ENCODE data around the gene GAPDH. TPM values are rescaled to one million over a fixed set of nuclear protein-coding genes. Genes with fewer than 3 reads are reported as not detected.
A peak's percentile ranks its signal among the peaks of the same experiment; 100 is the strongest.
"Not testable (repeated sequence)": the region's sequence is repeated elsewhere in the genome, so short reads cannot be mapped to it uniquely, and the experiment has no call there.

GAPDH gene
- polyA plus RNA-seq, 2 of the 4 experiments (the other 2 are of a cell fraction), result 6,463 to 10,036 TPM

- TF ChIP-seq NR3C1 (IDR thresholded peaks at IDR 0.05) (no peak), ATOH8 (CRISPR knock-in tag; IDR thresholded peaks at IDR 0.05; ENCODE audit: low read depth) (no peak), JUN (IDR thresholded peaks at IDR 0.05) (no peak), RNF2 (IDR thresholded peaks at IDR 0.05; ENCODE audit: borderline replicate concordance, low read depth) (no peak), CBX8 (IDR thresholded peaks at IDR 0.05) (no peak), HOXA7 (CRISPR knock-in tag; IDR thresholded peaks at IDR 0.05) (no peak), ESRRA (IDR thresholded peaks at IDR 0.05; ENCODE audit: borderline replicate concordance, low read length) (no peak), MYC (IDR thresholded peaks at IDR 0.05; ENCODE audit: borderline replicate concordance, low read length) (no peak)
Measured at GRCh38 chr12:6584293-6584692, 50.0 kb downstream of the GAPDH start (continued).

GRCh38 chr12:6586569-6586968, 52.3 kb downstream of the GAPDH start:
- ChIA-PET POLR2A (interaction anchor here (0.8 kb wide), 1 partner anchor 52 kb away, joined by 3 read pairs; the partner anchor contains the start of gene GAPDH), CTCF (interaction anchor here (0.7 to 8.0 kb wide), 7 partner anchors 13 to 240 kb away, joined by 3 to 49 read pairs (median 4); no protein-coding TSS in a partner anchor)
- not testable (repeated sequence) for H3K4me3 ChIP-seq; DNase-seq (ENCODE audit: low read depth in 1 of 2, low spot score in 1 of 2); FAIRE-seq; H3K4me2 ChIP-seq; ATAC-seq; H3K4me1 ChIP-seq; H3K27ac ChIP-seq; H3K9me3 ChIP-seq
- peak; percentile 37 to 74; a peak in 3 of 4 replicates for TF ChIP-seq CEBPB (IDR thresholded peaks at IDR 0.05)
- 89% methylated on average over 8 of the region's 8 CpGs for WGBS (ENCODE audit: missing lambda C conversion rate)

Small RNA genes within 50 kb of the gene (small RNA-seq; reads per million reads assigned to genes)
- 2.6 to 37.8 (median 5.3) reads per million in 6 experiments for gene SCARNA11

Other genes starting within 250 kb of the GAPDH start
- gene PLEKHG6, start 223.8 kb upstream of the GAPDH start, polyA plus RNA-seq (2011; rRNA removed), result 0.25 and 0.31 TPM in 2 replicates
- 0.15 to 0.29 TPM (median 0.16 TPM) in 3 replicates for gene PLEKHG6, start 223.8 kb upstream of the GAPDH start, polyA plus RNA-seq (2017; fragmentation: RNase III; extraction: RNeasy Plus Mini Kit Qiagen cat#74134 plus additional on column Dnase treatment)
- 460 and 621 TPM in 2 replicates for gene TNFRSF1A, start 192.4 kb upstream of the GAPDH start, polyA plus RNA-seq (2011; rRNA removed)
- gene TNFRSF1A, start 192.4 kb upstream of the GAPDH start, polyA plus RNA-seq (2017; fragmentation: RNase III; extraction: RNeasy Plus Mini Kit Qiagen cat#74134 plus additional on column Dnase treatment), result 324 to 416 TPM (median 367 TPM) in 3 replicates
- 7.0 and 7.6 TPM in 2 replicates for gene SCNN1A, start 159.0 kb upstream of the GAPDH start, polyA plus RNA-seq (2011; rRNA removed)
- 4.3 to 6.0 TPM (median 5.7 TPM) in 3 replicates for gene SCNN1A, start 159.0 kb upstream of the GAPDH start, polyA plus RNA-seq (2017; fragmentation: RNase III; extraction: RNeasy Plus Mini Kit Qiagen cat#74134 plus additional on column Dnase treatment)
- 57.3 and 63.9 TPM in 2 replicates for gene LTBR, start 150.4 kb upstream of the GAPDH start, polyA plus RNA-seq (2011; rRNA removed)
- 90.4 to 110 TPM (median 109 TPM) in 3 replicates for gene LTBR, start 150.4 kb upstream of the GAPDH start, polyA plus RNA-seq (2017; fragmentation: RNase III; extraction: RNeasy Plus Mini Kit Qiagen cat#74134 plus additional on column Dnase treatment)
- not detected in 2 replicates for gene CD27, start 89.6 kb upstream of the GAPDH start, polyA plus RNA-seq (2011; rRNA removed)
- gene CD27, start 89.6 kb upstream of the GAPDH start, polyA plus RNA-seq (2017; fragmentation: RNase III; extraction: RNeasy Plus Mini Kit Qiagen cat#74134 plus additional on column Dnase treatment), result not detected in 3 replicates
- gene TAPBPL, start 82.5 kb upstream of the GAPDH start, polyA plus RNA-seq (2011; rRNA removed), result 3.6 and 5.1 TPM in 2 replicates
- 2.3 to 3.4 TPM (median 2.8 TPM) in 3 replicates for gene TAPBPL, start 82.5 kb upstream of the GAPDH start, polyA plus RNA-seq (2017; fragmentation: RNase III; extraction: RNeasy Plus Mini Kit Qiagen cat#74134 plus additional on column Dnase treatment)
- 17.6 and 28.8 TPM in 2 replicates for gene VAMP1, start 63.8 kb upstream of the GAPDH start, polyA plus RNA-seq (2011; rRNA removed)
- 20.6 to 22.8 TPM (median 22.7 TPM) in 3 replicates for gene VAMP1, start 63.8 kb upstream of the GAPDH start, polyA plus RNA-seq (2017; fragmentation: RNase III; extraction: RNeasy Plus Mini Kit Qiagen cat#74134 plus additional on column Dnase treatment)
- 181 and 337 TPM in 2 replicates for gene MRPL51, start 41.3 kb upstream of the GAPDH start, polyA plus RNA-seq (2011; rRNA removed)
- 260 to 272 TPM (median 265 TPM) in 3 replicates for gene MRPL51, start 41.3 kb upstream of the GAPDH start, polyA plus RNA-seq (2017; fragmentation: RNase III; extraction: RNeasy Plus Mini Kit Qiagen cat#74134 plus additional on column Dnase treatment)
- 130 and 145 TPM in 2 replicates for gene NCAPD2, start 40.4 kb upstream of the GAPDH start, polyA plus RNA-seq (2011; rRNA removed)
- gene NCAPD2, start 40.4 kb upstream of the GAPDH start, polyA plus RNA-seq (2017; fragmentation: RNase III; extraction: RNeasy Plus Mini Kit Qiagen cat#74134 plus additional on column Dnase treatment), result 76.1 to 82.0 TPM (median 77.3 TPM) in 3 replicates
- 0.74 and 1.0 TPM in 2 replicates for gene IFFO1, start 21.5 kb downstream of the GAPDH start, polyA plus RNA-seq (2011; rRNA removed)
- 0.94 to 1.5 TPM (median 1.1 TPM) in 3 replicates for gene IFFO1, start 21.5 kb downstream of the GAPDH start, polyA plus RNA-seq (2017; fragmentation: RNase III; extraction: RNeasy Plus Mini Kit Qiagen cat#74134 plus additional on column Dnase treatment)
- gene NOP2, start 33.8 kb downstream of the GAPDH start, polyA plus RNA-seq (2011; rRNA removed), result 162 and 176 TPM in 2 replicates
- 100 to 108 TPM (median 104 TPM) in 3 replicates for gene NOP2, start 33.8 kb downstream of the GAPDH start, polyA plus RNA-seq (2017; fragmentation: RNase III; extraction: RNeasy Plus Mini Kit Qiagen cat#74134 plus additional on column Dnase treatment)
- gene CHD4, start 72.9 kb downstream of the GAPDH start, polyA plus RNA-seq (2011; rRNA removed), result 53.7 and 99.3 TPM in 2 replicates
- gene CHD4, start 72.9 kb downstream of the GAPDH start, polyA plus RNA-seq (2017; fragmentation: RNase III; extraction: RNeasy Plus Mini Kit Qiagen cat#74134 plus additional on column Dnase treatment), result 83.4 to 87.8 TPM (median 84.8 TPM) in 3 replicates
- gene LPAR5, start 101.4 kb downstream of the GAPDH start, polyA plus RNA-seq (2011; rRNA removed), result 0.74 and 0.97 TPM in 2 replicates
- gene LPAR5, start 101.4 kb downstream of the GAPDH start, polyA plus RNA-seq (2017; fragmentation: RNase III; extraction: RNeasy Plus Mini Kit Qiagen cat#74134 plus additional on column Dnase treatment), result 0.29 to 0.66 TPM (median 0.58 TPM) in 3 replicates
- 0.70 and 1.4 TPM in 2 replicates for gene ACRBP, start 112.9 kb downstream of the GAPDH start, polyA plus RNA-seq (2011; rRNA removed)
- 0.28 to 0.36 TPM (median 0.34 TPM) in 3 replicates for gene ACRBP, start 112.9 kb downstream of the GAPDH start, polyA plus RNA-seq (2017; fragmentation: RNase III; extraction: RNeasy Plus Mini Kit Qiagen cat#74134 plus additional on column Dnase treatment)
- gene ING4, start 128.6 kb downstream of the GAPDH start, polyA plus RNA-seq (2011; rRNA removed), result 36.5 and 41.3 TPM in 2 replicates
- 15.3 to 19.5 TPM (median 18.8 TPM) in 3 replicates for gene ING4, start 128.6 kb downstream of the GAPDH start, polyA plus RNA-seq (2017; fragmentation: RNase III; extraction: RNeasy Plus Mini Kit Qiagen cat#74134 plus additional on column Dnase treatment)
- 59.6 and 81.9 TPM in 2 replicates for gene ZNF384, start 154.9 kb downstream of the GAPDH start, polyA plus RNA-seq (2011; rRNA removed)
- 64.7 to 86.4 TPM (median 79.8 TPM) in 3 replicates for gene ZNF384, start 154.9 kb downstream of the GAPDH start, polyA plus RNA-seq (2017; fragmentation: RNase III; extraction: RNeasy Plus Mini Kit Qiagen cat#74134 plus additional on column Dnase treatment)
- 0.10 and 0.22 TPM in 2 replicates for gene PIANP, start 166.3 kb downstream of the GAPDH start, polyA plus RNA-seq (2011; rRNA removed)
- gene PIANP, start 166.3 kb downstream of the GAPDH start, polyA plus RNA-seq (2017; fragmentation: RNase III; extraction: RNeasy Plus Mini Kit Qiagen cat#74134 plus additional on column Dnase treatment), result 0.30 to 0.56 TPM (median 0.45 TPM) in 3 replicates
- 78.8 and 95.0 TPM in 2 replicates for gene COPS7A, start 189.5 kb downstream of the GAPDH start, polyA plus RNA-seq (2011; rRNA removed)
- 46.9 to 51.2 TPM (median 50.0 TPM) in 3 replicates for gene COPS7A, start 189.5 kb downstream of the GAPDH start, polyA plus RNA-seq (2017; fragmentation: RNase III; extraction: RNeasy Plus Mini Kit Qiagen cat#74134 plus additional on column Dnase treatment)
- 302 and 310 TPM in 2 replicates for gene MLF2, start 218.6 kb downstream of the GAPDH start, polyA plus RNA-seq (2011; rRNA removed)
- gene MLF2, start 218.6 kb downstream of the GAPDH start, polyA plus RNA-seq (2017; fragmentation: RNase III; extraction: RNeasy Plus Mini Kit Qiagen cat#74134 plus additional on column Dnase treatment), result 269 to 305 TPM (median 295 TPM) in 3 replicates
- gene PTMS, start 231.8 kb downstream of the GAPDH start, polyA plus RNA-seq (2011; rRNA removed), result 205 and 391 TPM in 2 replicates
- 868 to 1,195 TPM (median 1,161 TPM) in 3 replicates for gene PTMS, start 231.8 kb downstream of the GAPDH start, polyA plus RNA-seq (2017; fragmentation: RNase III; extraction: RNeasy Plus Mini Kit Qiagen cat#74134 plus additional on column Dnase treatment)
- gene LAG3, start 238.0 kb downstream of the GAPDH start, polyA plus RNA-seq (2011; rRNA removed), result 0.56 and 0.66 TPM in 2 replicates
- gene LAG3, start 238.0 kb downstream of the GAPDH start, polyA plus RNA-seq (2017; fragmentation: RNase III; extraction: RNeasy Plus Mini Kit Qiagen cat#74134 plus additional on column Dnase treatment), result 1.6 to 2.3 TPM (median 1.7 TPM) in 3 replicates

Measured in A549 (cell line).